ENCODE results near the gene KLHL33. TPM values are rescaled to one million over a fixed set of nuclear protein-coding genes. Genes with fewer than 3 reads are reported as not detected.

The KLHL33 gene
- total RNA-seq, 2 donors from 2014 or later = 0.52 to 1.2 TPM

- intact Hi-C loops (cut with DNase I) = no loop called here
- no peak for DNase-seq (ENCODE audit: low spot score)
These were observed 51.6 kb downstream of the KLHL33 start for GRCh38 chr14:20384321-20384720.

- intact Hi-C loops (cut with DNase I) = no loop called here
- DNase-seq (ENCODE audit: low spot score) = no peak
These were observed 52.3 kb downstream of the KLHL33 start for GRCh38 chr14:20383636-20384035.

GRCh38 chr14:20383032-20383431 is 52.9 kb downstream of the KLHL33 start:
- DNase-seq (ENCODE audit: low spot score) = no peak
- intact Hi-C loops (cut with DNase I) = no loop called here

GRCh38 chr14:20382526-20382925 is 53.4 kb downstream of the KLHL33 start:
- DNase-seq (ENCODE audit: low spot score) = no peak
- intact Hi-C loops (cut with DNase I) = no loop called here

GRCh38 chr14:20381341-20381740 is 54.6 kb downstream of the KLHL33 start:
- intact Hi-C loops (cut with DNase I) = no loop called here
- DNase-seq (ENCODE audit: low spot score) = no peak

- intact Hi-C loops (cut with DNase I) = no loop called here
- no peak for DNase-seq (ENCODE audit: low spot score)
These were observed 55.3 kb downstream of the KLHL33 start for GRCh38 chr14:20380681-20381080.

- DNase-seq (ENCODE audit: low spot score) = no peak
- intact Hi-C loops (cut with DNase I) = loop anchor here in 1 of 2 donors (1.0 kb wide), 1 partner anchor 29 kb away; no protein-coding TSS in a partner anchor
These were observed 56.2 kb downstream of the KLHL33 start for GRCh38 chr14:20379743-20380142.

- intact Hi-C loops (cut with DNase I) = no loop called here
- no peak for DNase-seq (ENCODE audit: low spot score)
These were observed 58.8 kb downstream of the KLHL33 start for GRCh38 chr14:20377171-20377570.

GRCh38 chr14:20376071-20376588 is 59.8 kb downstream of the KLHL33 start:
- intact Hi-C loops (cut with DNase I) = no loop called here
- DNase-seq (ENCODE audit: low spot score) = no peak

Other genes with a start within 250 kb of the KLHL33 start
- not detected for gene OR11G2, start 245.3 kb downstream of the KLHL33 start, total RNA-seq
- gene OR11H6, start 212.5 kb downstream of the KLHL33 start, total RNA-seq = not detected
- not detected for gene OR11H7, start 207.2 kb downstream of the KLHL33 start, total RNA-seq
- not detected for gene OR11H4, start 196.9 kb downstream of the KLHL33 start, total RNA-seq
- 10 to 100 TPM; 12.4 to 15.0 TPM for gene TTC5, start 130.2 kb downstream of the KLHL33 start, total RNA-seq
- 10 to 100 TPM; 28.9 to 31.1 TPM for gene CCNB1IP1, start 102.9 kb downstream of the KLHL33 start, total RNA-seq
- gene PARP2, start 92.5 kb downstream of the KLHL33 start, total RNA-seq = 10 to 100 TPM; 11.9 to 15.5 TPM
- 10 to 100 TPM; 36.1 to 38.7 TPM for gene TEP1, start 22.7 kb downstream of the KLHL33 start, total RNA-seq
- gene OSGEP, start 18.6 kb upstream of the KLHL33 start, total RNA-seq = 10 to 100 TPM; 24.4 to 28.7 TPM
- 10 to 100 TPM; 74.3 to 96.2 TPM for gene APEX1, start 19.1 kb upstream of the KLHL33 start, total RNA-seq
- gene PIP4P1, start 25.3 kb upstream of the KLHL33 start, total RNA-seq = 10 to 100 TPM; 25.3 to 27.5 TPM
- 10 to 100 TPM; 17.1 to 34.1 TPM for gene PNP, start 33.2 kb upstream of the KLHL33 start, total RNA-seq
- gene RNASE10, start 69.4 kb upstream of the KLHL33 start, total RNA-seq = under 1 TPM in 1 of 2 donors, not detected in 1; 0.62 TPM
- not detected for gene RNASE9, start 124.9 kb upstream of the KLHL33 start, total RNA-seq
- not detected for gene RNASE11, start 151.8 kb upstream of the KLHL33 start, total RNA-seq
- not detected for gene RNASE12, start 155.2 kb upstream of the KLHL33 start, total RNA-seq
- not detected for gene OR6S1, start 205.5 kb upstream of the KLHL33 start, total RNA-seq
- 10 to 100 TPM; 42.3 to 44.3 TPM for gene RNASE4, start 248.4 kb upstream of the KLHL33 start, total RNA-seq